Ovary (tissue), 3 donors: ENCODE data around the gene VASP.
A peak's percentile ranks its signal among the peaks of the same experiment; 100 is the strongest.

Experiments
- EP300 ChIP-seq: sonication (generic); formaldehyde crosslinking; IDR thresholded peaks from one replicate; pipeline ENCODE4 v1.6.1; 2017; ENCODE audit warnings: antibody characterized with exemption
- POLR2A ChIP-seq: fragments of 450-650 bp; IDR thresholded peaks from one replicate; pipeline ENCODE4 v1.6.1; 2017; ENCODE audit warnings: antibody characterized with exemption, mild to moderate bottlenecking, moderate library complexity
- TF ChIP-seq, protein P1 (sequence below), 3 donors: fragments of 450-650 bp in 2 of 3; fragments of 200-600 bp in 1 of 3; IDR thresholded peaks; one replicate each; pipeline versions ENCODE4 v1.5.1 to v1.8.0; 2016 to 2022; ENCODE audit warnings: antibody characterized with exemption in 3 of 3, mild to moderate bottlenecking in 1 of 3
- donor health status: DM: no; HTN: no; CAD: no.

DNA sequence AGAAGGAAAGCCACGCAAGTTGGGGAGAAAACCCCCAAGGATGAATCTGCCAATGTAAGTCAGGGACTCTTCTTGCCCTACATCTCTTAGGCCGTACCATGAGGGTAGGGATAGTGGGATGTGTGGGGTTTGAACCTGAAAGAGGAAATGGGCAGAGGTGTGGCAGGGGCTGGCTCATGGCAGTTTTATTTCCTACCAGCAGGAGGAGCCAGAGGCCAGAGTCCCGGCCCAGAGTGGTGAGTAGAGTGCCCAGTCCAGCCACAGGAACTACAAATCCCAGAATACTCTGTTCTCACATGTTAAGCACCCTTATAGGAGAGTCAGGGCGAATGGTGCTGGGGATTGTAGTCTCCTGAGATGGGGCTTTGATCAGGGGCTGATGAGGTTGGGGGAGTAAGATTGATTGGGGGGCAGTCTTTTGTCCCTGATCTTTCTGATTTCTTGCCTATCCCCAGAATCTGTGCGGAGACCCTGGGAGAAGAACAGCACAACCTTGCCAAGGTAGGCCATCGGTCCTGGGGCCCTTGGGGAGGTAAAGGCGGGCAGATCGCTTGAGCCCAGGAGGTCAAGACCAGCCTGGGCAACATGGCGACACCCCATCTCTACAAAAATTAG, 16.5 kb downstream of the VASP start:
- TF ChIP-seq, protein P1, sequence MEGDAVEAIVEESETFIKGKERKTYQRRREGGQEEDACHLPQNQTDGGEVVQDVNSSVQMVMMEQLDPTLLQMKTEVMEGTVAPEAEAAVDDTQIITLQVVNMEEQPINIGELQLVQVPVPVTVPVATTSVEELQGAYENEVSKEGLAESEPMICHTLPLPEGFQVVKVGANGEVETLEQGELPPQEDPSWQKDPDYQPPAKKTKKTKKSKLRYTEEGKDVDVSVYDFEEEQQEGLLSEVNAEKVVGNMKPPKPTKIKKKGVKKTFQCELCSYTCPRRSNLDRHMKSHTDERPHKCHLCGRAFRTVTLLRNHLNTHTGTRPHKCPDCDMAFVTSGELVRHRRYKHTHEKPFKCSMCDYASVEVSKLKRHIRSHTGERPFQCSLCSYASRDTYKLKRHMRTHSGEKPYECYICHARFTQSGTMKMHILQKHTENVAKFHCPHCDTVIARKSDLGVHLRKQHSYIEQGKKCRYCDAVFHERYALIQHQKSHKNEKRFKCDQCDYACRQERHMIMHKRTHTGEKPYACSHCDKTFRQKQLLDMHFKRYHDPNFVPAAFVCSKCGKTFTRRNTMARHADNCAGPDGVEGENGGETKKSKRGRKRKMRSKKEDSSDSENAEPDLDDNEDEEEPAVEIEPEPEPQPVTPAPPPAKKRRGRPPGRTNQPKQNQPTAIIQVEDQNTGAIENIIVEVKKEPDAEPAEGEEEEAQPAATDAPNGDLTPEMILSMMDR (IDR thresholded peaks at IDR 0.05), result peak; percentile 86 to 92 (median 91)
- TF ChIP-seq POLR2A (no peak), EP300 (no peak)
